GM18508 (cell line): ENCODE measurements around the gene CCDC183.
"Not testable (repeated sequence)": the region's sequence is repeated elsewhere in the genome, so short reads cannot be mapped to it uniquely, and the experiment has no call there.

Experiments
- ATAC-seq: cut with Tn5 transposase; IDR thresholded peaks from one replicate; pipeline ENCODE4 v1.9.1; 2021; ENCODE audit warnings: moderate number of reproducible peaks; ENCODE audit not compliant: insufficient read depth, unreplicated experiment

The CCDC183 gene

GRCh38 chr9:136784249-136784996 lies 11.7 kb upstream of the CCDC183 start:
- no peak for ATAC-seq

GRCh38 chr9:136784997-136785361 lies 11.2 kb upstream of the CCDC183 start:
- ATAC-seq, result no peak

GRCh38 chr9:136785565-136786355 lies 10.4 kb upstream of the CCDC183 start:
- ATAC-seq, result not testable (repeated sequence)

- no peak for ATAC-seq
Measured at GRCh38 chr9:136786451-136786850, 9.7 kb upstream of the CCDC183 start.

- not testable (repeated sequence) for ATAC-seq
Measured at GRCh38 chr9:136786983-136787382, 9.2 kb upstream of the CCDC183 start.

- ATAC-seq, result no peak
Measured at GRCh38 chr9:136787690-136788400, 8.3 kb upstream of the CCDC183 start.

- not testable (repeated sequence) for ATAC-seq
Measured at GRCh38 chr9:136788644-136789522, 7.3 kb upstream of the CCDC183 start.

- ATAC-seq, result no peak
Measured at GRCh38 chr9:136789523-136789937, 6.6 kb upstream of the CCDC183 start.

- ATAC-seq, result peak; percentile 36
Measured at GRCh38 chr9:136790640-136791515, 5.3 kb upstream of the CCDC183 start, which contains the start of gene TMEM141. TSS of gene TMEM141 (plus strand) at chr9:136791344. CDS start at chr9:136791371, 27 bp downstream.

GRCh38 chr9:136791516-136792276 lies 4.4 kb upstream of the CCDC183 start:
- no peak for ATAC-seq

GRCh38 chr9:136792321-136793085 lies 3.6 kb upstream of the CCDC183 start:
- ATAC-seq, result no peak

- ATAC-seq, result no peak
Measured at GRCh38 chr9:136793086-136793946, 2.8 kb upstream of the CCDC183 start.

- ATAC-seq, result no peak
Measured at GRCh38 chr9:136794281-136794999, 1.7 kb upstream of the CCDC183 start.

- no peak for ATAC-seq
Measured at GRCh38 chr9:136795000-136795348, 1.2 kb upstream of the CCDC183 start.

- ATAC-seq, result not testable (repeated sequence)
Measured at GRCh38 chr9:136796775-136797347, 723 bp downstream of the CCDC183 start.

- no peak for ATAC-seq
Measured at GRCh38 chr9:136798708-136799078, 2.6 kb downstream of the CCDC183 start.
